Effector CD8-positive, alpha-beta T cell (primary cell): ENCODE data around the gene TMEM63C.
"Not testable (repeated sequence)": the region's sequence is repeated elsewhere in the genome, so short reads cannot be mapped to it uniquely, and the experiment has no call there.

ENCODE experiments used
- DNase-seq: peaks from one replicate; lab custom pipeline; 2025; lab: John Stamatoyannopoulos, UW

Gene TMEM63C

GRCh38 chr14:77276295-77276935 lies 94.8 kb downstream of the TMEM63C start:
- DNase-seq: no peak

DNA sequence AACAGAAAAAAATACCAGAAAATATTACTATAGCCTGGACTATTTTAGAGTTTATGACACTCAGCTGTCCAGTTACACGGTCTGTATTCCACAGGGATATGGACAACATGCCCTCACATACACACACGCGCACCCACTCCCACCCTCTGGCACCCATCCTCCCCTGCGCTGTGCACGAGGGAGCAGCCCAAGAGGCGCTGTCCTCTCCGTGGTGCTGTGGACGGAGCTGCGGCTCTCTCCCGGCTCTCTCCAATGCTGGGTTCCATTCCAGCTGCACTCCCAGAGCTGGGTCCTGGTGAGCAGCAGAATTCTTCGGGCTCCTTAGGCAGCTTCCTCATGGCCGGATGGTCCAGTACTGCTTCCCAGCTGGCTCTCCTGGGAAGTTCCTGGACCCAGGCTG lies 95.4 kb downstream of the TMEM63C start:
- no peak for DNase-seq

DNA sequence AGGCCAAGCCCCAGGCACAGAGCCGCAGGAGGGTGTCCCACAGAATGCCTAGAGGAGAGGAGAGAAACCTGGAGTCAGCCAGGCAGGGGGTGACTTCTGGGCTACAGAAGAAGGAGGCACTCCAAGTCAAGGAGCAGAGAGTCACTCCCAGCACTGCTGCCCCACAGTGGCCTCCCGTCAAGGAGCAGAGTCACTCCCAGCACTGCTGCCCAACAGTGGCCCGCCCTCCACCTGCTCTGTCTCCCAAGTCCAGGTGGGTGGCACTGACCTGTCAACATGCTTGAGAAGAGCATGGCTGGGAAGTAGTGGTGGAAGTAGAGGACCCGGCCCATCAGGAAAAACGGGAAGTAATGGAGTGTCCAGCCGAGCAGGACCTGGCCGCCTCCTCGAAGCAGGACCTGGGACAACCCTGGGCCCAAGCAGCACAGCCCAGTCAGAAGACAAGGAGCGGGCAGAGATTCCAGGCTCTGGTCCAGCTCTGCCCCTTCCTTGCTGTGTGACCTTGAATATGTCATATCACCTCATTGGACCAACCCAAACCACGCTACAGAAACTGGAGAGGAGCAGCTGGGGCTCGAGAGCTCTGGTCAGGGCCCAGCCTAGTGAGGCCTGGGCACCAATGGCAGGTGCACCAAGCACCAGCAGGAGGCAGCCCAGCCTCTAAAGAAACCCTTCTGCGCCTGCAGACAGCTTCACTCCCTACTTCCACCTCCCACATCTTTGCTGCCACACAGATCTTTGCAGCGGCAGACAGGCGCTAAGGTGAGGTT lies 97.0 kb downstream of the TMEM63C start:
- no peak for DNase-seq

- no peak for DNase-seq
These were observed 98.1 kb downstream of the TMEM63C start for GRCh38 chr14:77279719-77280118.

DNA sequence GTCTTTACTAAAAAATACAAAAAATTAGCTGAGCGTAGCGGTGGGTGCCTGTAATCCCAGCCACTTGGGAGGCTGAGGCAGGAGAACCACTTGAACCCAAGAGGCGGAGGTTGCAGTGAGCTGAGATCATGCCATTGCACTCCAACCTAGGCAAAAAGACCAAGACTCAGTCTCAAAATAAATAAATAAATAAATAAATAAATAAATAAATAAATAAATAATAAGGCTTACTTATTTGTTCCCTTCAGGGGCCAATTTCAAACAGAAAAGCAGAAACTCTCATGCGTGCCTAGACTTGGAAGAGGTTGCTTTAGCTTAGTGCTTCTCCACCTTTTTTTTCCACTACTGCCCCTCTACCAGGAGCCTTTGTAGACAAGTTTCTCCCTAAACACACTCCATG lies 99.3 kb downstream of the TMEM63C start:
- not testable (repeated sequence) for DNase-seq

DNA sequence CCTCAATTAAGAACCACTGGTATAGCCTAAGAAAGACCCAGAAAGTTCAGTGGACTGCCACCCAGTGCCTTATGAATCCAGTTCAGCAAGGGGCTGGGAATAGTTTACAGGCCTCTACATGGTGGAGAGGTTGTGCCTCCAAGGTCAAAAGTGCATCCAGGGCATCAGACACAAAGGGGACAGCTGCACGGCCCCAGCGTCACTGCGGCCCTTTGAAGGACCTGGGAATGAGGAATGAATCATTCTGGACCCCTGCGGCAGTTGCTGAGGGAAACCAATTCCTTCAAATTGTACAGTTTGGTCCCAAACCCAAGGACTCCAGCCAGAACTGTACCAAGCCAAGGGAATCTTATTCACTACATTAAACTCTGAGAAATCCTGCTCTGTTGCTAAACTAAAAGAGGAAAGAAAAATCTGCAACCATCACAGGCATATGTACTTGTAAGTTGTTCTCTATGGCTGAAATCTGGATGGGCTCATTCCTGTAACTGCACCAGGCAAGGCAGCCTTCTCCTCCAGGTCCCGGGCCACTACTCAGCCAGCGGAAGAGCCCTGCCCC lies 100.3 kb downstream of the TMEM63C start:
- no peak for DNase-seq

DNA sequence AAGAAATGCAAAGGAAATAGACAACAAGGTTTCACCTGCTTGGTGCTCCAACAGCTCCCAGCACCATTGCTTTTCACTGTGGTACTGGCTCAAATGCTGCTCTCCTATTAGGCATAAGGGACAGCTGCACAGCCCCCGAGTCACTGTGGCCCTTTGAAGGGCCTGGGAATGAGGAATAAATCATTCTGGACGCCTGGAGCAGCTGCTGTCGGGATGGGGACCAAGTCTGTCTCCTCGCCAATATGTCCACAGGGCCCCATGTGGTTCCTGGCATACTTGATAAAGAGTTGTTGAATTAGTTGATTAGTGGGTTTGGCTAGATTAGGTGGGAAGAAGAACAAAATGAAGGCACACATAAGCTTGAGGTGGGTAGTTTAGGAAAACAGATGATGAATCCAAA lies 102.5 kb downstream of the TMEM63C start:
- DNase-seq: no peak

DNA sequence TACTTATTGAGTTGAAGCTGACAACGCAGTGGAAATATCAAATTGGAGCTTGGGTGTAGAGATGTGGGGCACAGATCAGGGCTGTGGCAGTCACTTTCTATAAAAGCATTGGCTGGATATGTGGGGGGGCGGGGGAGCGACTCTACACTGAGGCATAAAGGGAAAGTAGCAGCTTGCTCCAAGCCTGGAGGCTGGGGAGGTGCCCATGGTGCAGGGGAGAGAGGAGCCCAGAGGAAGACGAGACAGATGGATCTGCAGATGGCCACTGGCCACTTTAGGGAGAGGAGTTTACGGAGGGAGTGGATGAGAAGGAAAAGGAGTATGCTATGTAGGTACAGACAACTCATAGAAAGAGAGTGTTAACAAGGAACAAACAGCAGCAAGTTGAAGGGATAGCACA lies 102.9 kb downstream of the TMEM63C start:
- DNase-seq: no peak

DNA sequence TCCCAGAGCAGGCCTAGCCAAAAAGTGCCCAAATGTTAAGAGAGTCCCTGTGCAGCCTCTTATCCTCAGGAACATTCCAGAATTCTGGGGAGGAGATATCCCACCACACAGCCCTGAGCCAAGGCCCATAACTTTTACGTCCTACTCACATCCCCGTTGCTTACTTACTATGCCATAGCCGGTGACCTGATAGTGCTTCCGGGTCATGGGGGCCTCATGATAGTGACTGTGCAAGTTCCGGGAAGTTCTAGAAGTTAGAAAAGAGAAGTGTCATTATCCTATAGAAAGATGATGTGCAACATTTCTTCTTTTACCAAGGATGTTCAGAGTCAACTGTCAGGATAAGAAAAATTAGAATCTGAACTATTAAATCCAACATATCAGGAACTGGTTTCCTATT lies 105.0 kb downstream of the TMEM63C start:
- no peak for DNase-seq

DNA sequence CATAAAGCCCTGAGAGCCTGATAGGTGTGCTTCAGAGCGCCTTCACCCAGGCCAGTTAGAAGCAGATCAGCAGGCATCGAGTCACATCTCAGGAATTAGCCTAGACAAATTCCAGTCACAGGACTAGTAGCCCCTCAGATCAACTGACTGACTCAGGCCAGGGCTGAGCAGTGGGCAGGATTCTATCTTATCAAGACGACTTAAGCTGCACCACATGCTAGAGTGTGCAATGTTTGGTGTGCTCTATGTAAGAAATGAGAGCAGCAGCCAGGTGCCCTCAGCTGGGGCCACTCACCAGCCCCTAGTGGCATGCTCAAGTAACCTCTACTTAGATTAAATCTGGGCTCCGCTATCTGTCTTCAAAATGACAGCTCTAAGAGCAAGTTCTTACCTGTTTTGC lies 109.1 kb downstream of the TMEM63C start:
- DNase-seq: no peak

DNA sequence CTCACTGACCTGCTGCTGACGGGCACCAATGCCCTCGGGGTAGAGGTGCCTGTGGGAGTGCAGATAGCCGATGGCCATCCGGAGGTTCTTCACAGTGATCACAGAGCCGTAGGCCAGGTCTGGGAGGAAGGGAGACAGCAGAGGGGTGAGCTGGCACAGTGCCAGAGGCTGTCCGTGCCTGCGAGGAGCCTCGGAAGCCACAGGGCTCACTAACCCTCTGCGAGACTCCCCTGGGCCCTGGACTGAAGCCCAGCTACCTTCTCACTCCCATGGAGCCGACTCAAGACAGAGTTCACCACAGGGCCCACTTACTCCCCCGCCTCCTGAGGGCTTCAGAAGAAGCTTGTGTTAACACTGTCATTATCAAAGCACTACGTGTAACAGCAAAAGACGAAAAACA lies 114.6 kb downstream of the TMEM63C start:
- no peak for DNase-seq

- no peak for DNase-seq
These were observed 115.3 kb downstream of the TMEM63C start for GRCh38 chr14:77296906-77297305.

DNA sequence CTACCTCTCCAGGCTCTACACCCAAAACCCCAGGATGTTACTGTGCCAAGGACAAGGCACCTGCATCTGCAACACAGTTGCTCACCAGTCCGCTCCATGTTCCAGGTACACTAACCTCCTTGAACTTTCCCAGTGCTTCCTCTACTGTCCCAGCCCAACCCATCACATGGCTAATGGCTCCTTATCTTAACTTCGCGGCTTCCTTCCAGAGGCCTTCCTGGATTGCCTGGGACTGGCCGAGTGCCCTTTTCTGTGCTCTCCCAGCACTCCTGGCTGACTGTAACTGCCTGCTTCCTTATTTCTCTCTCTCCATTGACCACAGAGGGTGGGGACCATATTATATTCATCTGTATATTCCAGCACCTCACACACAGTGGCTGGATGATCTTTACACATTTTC lies 118.2 kb downstream of the TMEM63C start:
- no peak for DNase-seq

DNA sequence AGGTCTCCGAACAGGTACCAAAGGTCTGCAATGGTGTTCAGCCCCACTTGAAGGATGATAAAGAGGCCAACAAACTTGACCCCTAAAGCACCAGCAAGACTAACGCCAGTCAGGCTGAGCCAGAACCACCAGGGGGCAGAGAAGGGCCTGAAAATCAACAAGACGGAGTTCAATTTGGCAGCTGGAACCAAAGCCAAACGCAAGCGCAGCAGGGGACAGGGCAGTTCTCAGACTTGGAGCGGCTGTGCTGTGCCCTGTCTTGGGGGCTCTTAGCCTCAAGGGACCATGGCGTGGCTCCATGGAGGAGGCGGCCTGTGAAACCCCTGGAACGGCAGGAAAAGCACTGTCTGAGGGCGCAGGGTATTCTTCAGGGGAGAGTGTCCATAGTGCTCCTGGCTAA lies 119.5 kb downstream of the TMEM63C start:
- DNase-seq: peak; percentile 19

DNA sequence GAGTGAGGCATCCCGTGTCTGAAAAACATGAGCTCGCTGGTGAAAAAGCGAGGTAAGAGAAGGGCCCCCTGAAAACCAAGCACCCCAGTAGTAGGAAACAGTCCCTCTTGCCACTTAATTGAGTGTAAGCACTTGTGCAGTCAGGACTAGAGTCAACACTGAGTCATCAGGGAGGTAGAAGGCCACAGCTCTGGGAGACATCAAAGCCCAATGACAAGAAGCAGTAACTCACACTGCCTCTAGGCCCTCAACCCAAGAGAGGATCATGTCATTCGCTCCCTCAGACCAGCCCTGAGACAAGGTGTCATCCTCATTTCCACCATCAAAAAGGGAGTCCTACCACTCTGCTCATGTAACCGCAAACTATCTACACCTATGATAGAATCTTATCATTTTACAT lies 121.3 kb downstream of the TMEM63C start:
- DNase-seq: no peak

DNA sequence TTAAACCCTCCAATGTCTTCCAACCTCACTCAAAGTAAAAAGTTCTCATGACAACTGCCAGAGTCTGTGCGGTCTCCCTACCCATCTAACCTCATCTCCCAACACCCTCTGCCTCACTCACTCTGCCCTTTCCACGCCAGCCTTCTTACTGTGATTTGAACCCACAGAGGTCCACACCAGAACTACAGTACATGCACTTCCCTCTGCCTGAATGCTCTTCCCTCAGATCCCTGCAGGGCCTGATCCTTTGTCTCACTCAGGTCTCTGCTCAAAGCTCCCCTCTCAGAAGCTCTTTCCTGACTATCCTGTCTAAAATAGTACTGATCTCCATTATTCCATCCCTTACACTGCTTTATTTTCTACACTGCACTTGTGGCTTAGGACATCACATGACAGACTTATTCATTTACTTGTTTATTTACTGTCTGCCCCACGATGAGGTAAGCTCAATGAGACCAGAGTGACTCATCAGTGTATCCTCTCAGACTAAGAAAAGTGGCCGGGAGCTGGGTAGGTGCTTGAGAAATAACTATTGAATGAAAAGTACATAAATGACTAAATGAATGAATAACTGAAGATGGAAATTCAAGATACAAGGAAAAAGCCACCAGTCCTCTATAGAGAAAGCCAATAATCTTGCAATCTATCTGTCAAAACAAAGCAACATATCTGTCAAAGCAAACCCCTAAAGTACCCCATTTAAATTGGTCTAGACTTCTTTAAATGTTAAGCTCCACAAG lies 122.0 kb downstream of the TMEM63C start:
- no peak for DNase-seq

DNA sequence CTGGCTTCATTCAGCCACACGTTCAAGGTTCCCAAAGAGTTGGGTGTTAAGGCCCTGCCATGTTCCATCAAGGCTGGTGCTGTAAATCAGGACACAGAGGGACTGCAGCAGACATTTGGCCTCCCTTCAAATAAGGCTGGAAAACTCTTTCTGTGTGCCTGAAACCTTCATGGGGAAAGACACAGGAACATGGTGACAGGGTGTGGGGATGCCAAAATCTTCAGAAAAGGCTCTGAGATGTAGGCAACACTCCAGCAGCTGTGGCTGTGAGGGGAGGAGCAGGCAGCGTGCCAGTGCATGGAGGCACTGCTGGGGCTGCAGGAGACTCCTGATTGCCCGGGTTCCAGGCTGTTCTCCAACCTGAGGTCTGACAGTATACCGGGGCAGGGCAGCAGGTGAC lies 124.1 kb downstream of the TMEM63C start:
- DNase-seq: no peak

GRCh38 chr14:77306416-77306815 lies 124.8 kb downstream of the TMEM63C start:
- no peak for DNase-seq

- DNase-seq: no peak
These were observed 125.4 kb downstream of the TMEM63C start for GRCh38 chr14:77306851-77307496.
